Measurements from ENCODE around the gene BOLA2.
"Not testable (repeated sequence)": the region's sequence is repeated elsewhere in the genome, so short reads cannot be mapped to it uniquely, and the experiment has no call there.

Gene BOLA2

GRCh38 chr16:29454269-29454668 is at the start of gene BOLA2, which contains the start of gene SLX1B:
BOLA2 (minus strand) TSS chr16:29454351; CDS start chr16:29454253, 98 bp downstream.
SLX1B (plus strand) TSS chr16:29454533.
- not testable (repeated sequence) for DNase-seq

DNA sequence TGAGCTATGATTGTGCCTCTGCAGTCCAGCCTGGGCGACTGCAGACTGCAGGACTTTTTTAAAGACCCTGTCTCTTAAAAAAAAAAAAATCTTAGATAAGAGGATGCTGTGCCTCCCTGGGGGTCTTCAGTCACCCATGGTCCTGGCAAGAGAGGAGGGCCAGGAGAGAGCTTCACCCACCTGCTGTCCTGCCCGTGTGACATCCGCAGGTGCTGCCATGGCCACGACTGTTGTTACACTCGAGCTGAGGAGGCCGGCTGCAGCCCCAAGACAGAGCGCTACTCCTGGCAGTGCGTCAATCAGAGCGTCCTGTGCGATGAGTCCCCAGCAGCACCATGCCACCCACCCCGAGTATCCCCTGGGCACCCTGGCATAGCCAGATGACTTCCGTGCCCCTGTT is 28.1 kb upstream of the BOLA2 start:
- DNase-seq, result not testable (repeated sequence)

DNA sequence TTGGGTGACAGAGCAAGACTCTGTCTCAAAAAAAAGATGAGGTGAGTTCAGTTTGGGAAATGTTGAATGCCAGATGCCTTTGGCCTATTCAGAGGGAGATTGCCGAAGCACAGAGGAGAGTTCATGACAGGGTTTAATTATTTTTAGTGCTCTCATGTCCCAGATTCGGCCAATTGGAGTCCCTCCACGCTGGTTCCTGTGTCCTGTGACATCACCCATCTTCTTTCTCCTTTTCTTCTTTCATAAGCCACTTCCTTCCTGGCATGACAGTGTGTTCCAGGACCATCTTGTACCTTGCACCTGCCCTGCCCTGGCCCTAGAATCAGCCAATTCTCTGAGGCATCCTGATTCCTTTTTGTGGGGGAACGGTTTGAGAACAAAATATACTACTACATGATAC is 17.9 kb upstream of the BOLA2 start:
- not testable (repeated sequence) for DNase-seq

- peak; percentile 43 for DNase-seq
Observed at GRCh38 chr16:29469660-29470059, 15.5 kb upstream of the BOLA2 start.

DNA sequence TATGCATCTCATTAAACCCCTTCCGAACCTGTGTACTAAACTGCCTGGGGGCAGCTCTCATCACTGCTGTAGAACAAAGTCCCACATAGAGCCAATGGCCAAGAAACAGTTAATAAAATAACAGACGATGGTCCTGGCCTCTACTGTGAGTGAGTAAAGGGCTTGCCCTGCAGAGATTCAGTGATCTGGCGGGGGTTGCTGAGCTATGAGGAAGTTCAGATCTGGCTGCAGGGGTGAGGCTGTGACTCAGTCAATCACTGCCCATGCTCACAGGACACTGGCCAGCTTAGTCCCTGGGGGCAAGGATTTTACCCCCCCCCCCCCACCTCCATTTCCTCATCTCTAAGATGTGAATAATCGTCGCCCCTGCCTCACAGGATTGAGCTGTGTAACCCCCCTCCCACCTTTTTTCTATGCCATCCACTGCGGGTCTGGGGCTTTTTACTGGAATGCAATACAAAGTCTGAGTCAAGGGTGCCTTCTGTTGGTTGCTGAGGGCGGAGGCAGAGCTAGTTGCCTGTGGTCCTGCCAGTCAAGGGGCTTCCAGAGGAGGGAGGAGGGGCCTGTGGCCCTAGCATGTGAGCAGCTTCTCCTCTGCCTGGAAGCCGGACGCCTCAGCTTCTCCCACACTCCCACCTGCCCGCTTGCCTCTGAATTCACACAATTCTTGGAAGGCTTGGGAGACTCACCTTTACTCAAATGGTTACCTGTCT is 13.7 kb upstream of the BOLA2 start:
- not testable (repeated sequence) for DNase-seq

- not testable (repeated sequence) for DNase-seq
Observed at GRCh38 chr16:29466904-29467303, 12.8 kb upstream of the BOLA2 start.

DNA sequence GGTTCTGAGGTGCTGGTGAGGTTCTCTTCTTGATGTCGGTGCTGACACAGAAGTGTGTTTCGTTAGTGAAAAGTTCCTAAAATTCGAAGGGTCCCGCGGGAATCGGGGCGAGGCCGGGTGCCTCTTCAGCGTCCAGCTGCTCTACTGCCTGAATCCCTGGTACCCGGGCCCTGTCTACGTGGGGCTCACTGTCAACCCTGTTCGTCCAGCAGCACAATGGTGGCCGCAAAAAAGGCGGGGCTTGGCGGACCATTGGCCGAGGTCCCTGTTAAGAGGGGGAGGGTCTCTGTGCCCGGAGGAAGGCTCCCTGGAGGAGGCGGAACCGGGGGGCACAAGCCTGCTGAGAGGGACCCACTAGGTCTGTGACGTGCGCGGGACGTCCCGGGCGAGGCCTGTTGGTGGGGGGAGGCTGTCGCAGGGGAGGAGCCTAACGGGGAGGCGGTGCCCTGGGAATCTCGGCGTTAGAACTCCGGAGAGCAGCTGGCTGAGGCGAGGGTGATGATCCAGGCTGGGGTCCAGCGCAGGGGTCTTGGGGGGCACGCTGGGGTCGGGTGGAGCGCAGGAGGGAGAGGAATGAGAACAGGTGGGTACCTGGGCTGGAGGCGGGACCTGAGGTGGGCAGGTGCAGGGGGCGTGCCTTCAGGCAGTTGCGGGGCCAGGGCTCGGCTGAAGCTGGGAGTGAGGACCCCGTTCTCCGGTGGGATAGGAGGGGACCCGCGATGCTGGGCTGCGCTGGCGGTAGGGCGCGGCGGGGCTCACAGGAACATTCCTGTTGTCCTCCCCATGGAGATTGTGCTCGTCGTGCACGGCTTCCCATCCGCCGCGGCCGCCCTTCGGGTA is 12.1 kb upstream of the BOLA2 start:
- DNase-seq, result not testable (repeated sequence)

- not testable (repeated sequence) for DNase-seq
Observed at GRCh38 chr16:29460647-29461030, 6.5 kb upstream of the BOLA2 start.

DNA sequence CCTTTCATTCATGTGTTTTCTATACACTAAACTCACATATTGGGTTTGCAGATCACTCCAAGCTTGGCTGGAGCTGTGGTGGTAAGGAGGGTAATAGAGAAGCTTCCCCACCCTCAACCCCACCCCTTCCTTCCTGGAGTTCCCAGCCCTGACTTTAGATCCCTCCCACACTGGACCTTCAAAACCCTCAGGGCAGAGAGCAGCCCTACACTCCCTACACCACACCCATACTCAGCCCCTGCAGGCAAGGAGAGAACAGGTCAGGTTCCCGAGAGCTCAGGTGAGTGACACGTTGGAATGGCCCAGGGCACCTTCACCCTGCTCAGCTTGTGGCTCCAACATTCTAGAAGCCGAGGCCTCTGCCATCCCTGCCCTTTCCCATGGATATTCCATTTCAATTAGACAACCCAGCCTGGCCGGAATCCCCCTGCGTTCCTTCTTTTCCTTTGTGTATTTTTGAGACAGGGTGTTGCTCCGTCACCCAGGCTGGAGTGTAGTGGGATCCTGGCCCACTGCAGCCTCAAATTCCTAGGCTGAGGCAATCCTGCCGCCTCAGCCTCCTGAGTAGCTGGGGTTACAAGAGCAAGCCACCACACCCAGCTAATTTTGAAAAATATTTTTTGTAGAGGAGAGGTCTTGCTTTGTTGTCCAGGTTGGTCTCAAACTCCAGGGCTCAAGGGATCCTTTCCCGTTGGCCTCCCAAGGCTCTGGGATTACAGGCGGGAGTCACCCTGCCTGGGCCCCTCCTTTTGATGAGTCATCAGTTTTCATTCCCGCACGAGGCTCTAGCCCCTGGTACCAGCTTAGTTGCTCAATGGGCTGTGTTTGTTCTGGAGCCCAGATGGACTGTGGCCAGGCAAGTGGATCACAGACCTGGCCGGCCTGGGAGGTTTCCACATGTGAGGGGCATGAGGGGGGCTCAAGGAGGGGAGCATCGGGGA is 5.8 kb upstream of the BOLA2 start, which contains the start of gene SULT1A4:
TSS of gene SULT1A4 (plus strand) at position 208 of the 941 bp plus-strand sequence. CDS start 1,473 bp downstream, outside the sequence.
- not testable (repeated sequence) for DNase-seq

DNA sequence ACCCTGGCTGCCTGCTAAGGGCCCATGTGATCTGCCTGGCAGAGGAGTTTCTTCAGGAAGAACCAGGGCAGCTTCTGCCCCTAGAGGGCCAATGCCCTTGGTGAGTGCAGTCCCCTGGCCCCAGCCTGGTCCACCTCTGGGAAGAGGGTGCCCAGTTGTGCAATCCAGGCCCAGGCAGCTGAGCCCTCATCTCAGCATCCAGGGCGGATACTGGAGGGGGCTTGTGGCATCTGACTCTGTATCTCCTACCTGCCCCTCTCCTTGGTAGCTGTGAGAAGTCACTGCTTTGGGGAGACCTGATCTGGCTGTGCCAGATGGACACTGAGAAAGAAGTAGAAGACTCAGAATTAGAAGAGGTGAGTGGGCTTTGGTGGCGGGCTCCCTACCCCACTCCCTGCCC is 3.5 kb upstream of the BOLA2 start:
- DNase-seq, result not testable (repeated sequence)

GRCh38 chr16:29454828-29455227 is 677 bp upstream of the BOLA2 start:
- DNase-seq, result not testable (repeated sequence)

GRCh38 chr16:29453754-29454153 is 397 bp downstream of the BOLA2 start:
- not testable (repeated sequence) for DNase-seq

DNA sequence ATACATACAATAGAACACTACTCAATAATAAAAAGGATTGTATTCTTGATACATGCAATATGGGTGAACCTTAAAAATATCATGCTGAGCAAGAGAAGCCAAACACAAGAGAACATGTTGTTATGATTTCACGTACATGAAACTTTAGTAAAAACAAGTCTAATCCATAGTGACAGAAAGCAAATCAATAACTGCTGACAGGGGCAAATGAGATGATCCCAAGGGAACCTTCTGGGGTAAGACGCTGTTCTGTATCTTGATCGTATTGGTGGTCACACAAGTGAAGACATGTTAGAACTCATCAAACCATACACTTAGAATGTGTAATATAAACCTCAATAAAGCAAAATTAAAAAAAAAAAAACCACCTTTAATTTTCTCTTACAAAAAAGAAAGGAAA is 28.8 kb downstream of the BOLA2 start:
- not testable (repeated sequence) for DNase-seq

GRCh38 chr16:29423587-29423986 is 30.6 kb downstream of the BOLA2 start:
- not testable (repeated sequence) for DNase-seq

DNA sequence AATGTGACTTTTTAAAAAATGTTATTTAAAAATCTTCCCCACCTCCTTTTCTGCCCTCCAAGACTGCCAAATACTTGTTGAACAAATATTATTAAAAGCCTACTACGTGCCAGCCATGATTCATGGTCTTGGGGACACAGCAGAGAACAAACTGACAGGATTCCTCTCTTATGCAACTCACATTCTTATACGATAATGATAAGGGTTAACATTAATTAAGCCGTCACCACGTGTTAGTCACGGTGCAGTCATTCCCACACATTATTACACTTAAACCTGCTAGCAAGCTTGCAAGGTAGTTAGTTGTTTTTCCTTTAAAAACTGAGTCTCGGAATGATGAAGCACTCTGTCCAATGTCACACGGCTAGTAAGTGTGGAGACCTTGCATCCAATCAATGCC is 48.9 kb downstream of the BOLA2 start:
- not testable (repeated sequence) for DNase-seq

Data from activated CD4-positive, alpha-beta T cell treated with anti-CD3 and anti-CD28 coated beads, Interleukin-10, Interleukin-2, amounts not matched to agents 100 ng/mL and 50 ng/mL, durations not matched to agents 16 hours and 8 hours (primary cell).